ENCODE measurements around the gene TMEM109.

DNA sequence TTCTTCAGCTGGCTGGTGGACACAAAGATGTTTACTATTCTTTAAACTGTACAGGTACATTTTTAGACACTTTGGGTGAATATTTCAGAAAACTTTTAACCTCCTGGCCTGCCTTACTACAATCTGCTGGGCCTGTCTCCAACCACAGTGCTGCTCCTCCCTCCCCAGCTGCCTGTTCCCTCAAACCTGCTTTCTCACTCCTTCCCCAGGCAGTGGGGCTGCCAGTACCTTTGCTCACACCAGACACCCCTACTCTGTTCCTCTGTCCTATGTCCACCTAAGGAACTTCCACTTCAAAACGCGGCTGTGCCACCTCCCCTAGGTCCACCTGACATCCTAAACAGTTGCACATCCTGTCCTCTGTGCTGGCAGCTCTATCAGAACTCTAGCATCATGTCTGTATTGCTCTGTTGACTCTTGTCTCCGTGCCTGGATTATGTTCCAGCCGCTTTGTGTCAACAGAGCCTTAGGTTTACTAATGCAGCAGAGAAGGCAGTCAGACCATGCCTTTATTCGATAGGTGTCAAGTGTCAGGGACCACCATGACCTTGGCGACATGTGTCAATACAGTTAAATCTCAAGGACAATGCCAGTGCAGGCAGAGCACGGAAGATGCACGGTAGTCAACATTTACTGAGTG is 33.2 kb upstream of the TMEM109 start:
- TF ChIP-seq, protein P1, sequence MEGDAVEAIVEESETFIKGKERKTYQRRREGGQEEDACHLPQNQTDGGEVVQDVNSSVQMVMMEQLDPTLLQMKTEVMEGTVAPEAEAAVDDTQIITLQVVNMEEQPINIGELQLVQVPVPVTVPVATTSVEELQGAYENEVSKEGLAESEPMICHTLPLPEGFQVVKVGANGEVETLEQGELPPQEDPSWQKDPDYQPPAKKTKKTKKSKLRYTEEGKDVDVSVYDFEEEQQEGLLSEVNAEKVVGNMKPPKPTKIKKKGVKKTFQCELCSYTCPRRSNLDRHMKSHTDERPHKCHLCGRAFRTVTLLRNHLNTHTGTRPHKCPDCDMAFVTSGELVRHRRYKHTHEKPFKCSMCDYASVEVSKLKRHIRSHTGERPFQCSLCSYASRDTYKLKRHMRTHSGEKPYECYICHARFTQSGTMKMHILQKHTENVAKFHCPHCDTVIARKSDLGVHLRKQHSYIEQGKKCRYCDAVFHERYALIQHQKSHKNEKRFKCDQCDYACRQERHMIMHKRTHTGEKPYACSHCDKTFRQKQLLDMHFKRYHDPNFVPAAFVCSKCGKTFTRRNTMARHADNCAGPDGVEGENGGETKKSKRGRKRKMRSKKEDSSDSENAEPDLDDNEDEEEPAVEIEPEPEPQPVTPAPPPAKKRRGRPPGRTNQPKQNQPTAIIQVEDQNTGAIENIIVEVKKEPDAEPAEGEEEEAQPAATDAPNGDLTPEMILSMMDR (IDR thresholded peaks at IDR 0.05), result no peak
- no peak for TF ChIP-seq POLR2A (IDR thresholded peaks at IDR 0.05)
